Skeletal muscle cell (primary cell): ENCODE measurements around the gene GNAT1.

ENCODE experiments used
- DNase-seq: peaks from one replicate; pipeline ENCODE4 v3.0.0-alpha.2; 2010; ENCODE audit warnings: low read depth
- H3K4me3 ChIP-seq: 2 replicates; pipeline ENCODE4 v1.5.1; 2011; ENCODE audit warnings: low read depth, mild to moderate bottlenecking, control low read depth, low read length, moderate library complexity

The GNAT1 gene

GRCh38 chr3:50190936-50191660 is at the start of gene GNAT1:
Gene GNAT1, plus strand, starts transcription at chr3:50191610. Its CDS starts 116 bp downstream, at chr3:50191726.
- H3K4me3 ChIP-seq, result no peak within 1 kb of the TSS
- DNase-seq, result no peak

- no peak for DNase-seq
- H3K4me3 ChIP-seq, result no peak overlapping the region
Measured at GRCh38 chr3:50146316-50146901, 45.0 kb upstream of the GNAT1 start.

GRCh38 chr3:50147016-50147415 is 44.4 kb upstream of the GNAT1 start:
- no peak overlapping the region for H3K4me3 ChIP-seq
- DNase-seq, result no peak

GRCh38 chr3:50147447-50147846 is 44.0 kb upstream of the GNAT1 start:
- no peak for DNase-seq
- no peak overlapping the region for H3K4me3 ChIP-seq

- no peak overlapping the region for H3K4me3 ChIP-seq
- no peak for DNase-seq
Measured at GRCh38 chr3:50147861-50148260, 43.5 kb upstream of the GNAT1 start.

GRCh38 chr3:50150404-50150750 is 41.0 kb upstream of the GNAT1 start:
- no peak for DNase-seq
- no peak overlapping the region for H3K4me3 ChIP-seq

GRCh38 chr3:50150863-50151686 is 40.3 kb upstream of the GNAT1 start:
- no peak overlapping the region for H3K4me3 ChIP-seq
- no peak for DNase-seq

GRCh38 chr3:50151728-50152127 is 39.7 kb upstream of the GNAT1 start:
- DNase-seq, result no peak
- no peak overlapping the region for H3K4me3 ChIP-seq

GRCh38 chr3:50153782-50154475 is 37.5 kb upstream of the GNAT1 start:
- DNase-seq, result no peak
- H3K4me3 ChIP-seq, result no peak overlapping the region

- peak overlapping the region; percentile 33 for H3K4me3 ChIP-seq
- no peak for DNase-seq
Measured at GRCh38 chr3:50154476-50154839, 37.0 kb upstream of the GNAT1 start.

GRCh38 chr3:50154840-50155490 is 36.4 kb upstream of the GNAT1 start, which contains the start of gene SEMA3F:
Gene SEMA3F, plus strand, starts transcription at chr3:50155324. Its CDS starts 4,299 bp downstream, at chr3:50159623.
- peak within 1 kb of the TSS; percentile 49 for H3K4me3 ChIP-seq

GRCh38 chr3:50155491-50155878 is 35.9 kb upstream of the GNAT1 start:
- H3K4me3 ChIP-seq, result peak overlapping the region; percentile 49
- no peak for DNase-seq

More at GRCh38 chr3:50154840-50155490, 36.4 kb upstream of the GNAT1 start, which contains the start of gene SEMA3F:
- no peak for DNase-seq

- peak overlapping the region; percentile 49 for H3K4me3 ChIP-seq
- no peak for DNase-seq
Measured at GRCh38 chr3:50155891-50156290, 35.5 kb upstream of the GNAT1 start.

- no peak for DNase-seq
- H3K4me3 ChIP-seq, result peak overlapping the region; percentile 49
Measured at GRCh38 chr3:50156549-50157493, 34.6 kb upstream of the GNAT1 start.

GRCh38 chr3:50157827-50158529 is 33.4 kb upstream of the GNAT1 start:
- DNase-seq, result no peak

GRCh38 chr3:50158530-50159146 is 32.8 kb upstream of the GNAT1 start:
- no peak for DNase-seq
- H3K4me3 ChIP-seq, result no peak overlapping the region

More at GRCh38 chr3:50157827-50158529, 33.4 kb upstream of the GNAT1 start:
- H3K4me3 ChIP-seq, result no peak overlapping the region

- no peak overlapping the region for H3K4me3 ChIP-seq
- no peak for DNase-seq
Measured at GRCh38 chr3:50160561-50160983, 30.8 kb upstream of the GNAT1 start.
